GM23338 (cell line): ENCODE measurements around the gene AQP1. TPM values are rescaled to one million over a fixed set of nuclear protein-coding genes. Genes with fewer than 3 reads are reported as not detected.

Source experiments
- ATAC-seq: fragments of 200-7000 bp; cut with Tn5 transposase; 3 replicates; pipeline ENCODE4 v1.9.1; 2020
- DNase-seq: peaks from one replicate; pipeline ENCODE4 v3.0.0-alpha.2; 2015; ENCODE audit warnings: low spot score
- H2AFZ ChIP-seq: fragments of 200-600 bp; sonication (generic); 2 replicates; pipeline ENCODE4 v1.8.0; 2016; ENCODE audit warnings: antibody characterized with exemption, mild to moderate bottlenecking, moderate library complexity
- H3F3A ChIP-seq: fragments of 200-600 bp; sonication (generic); replicated peaks from 2 replicates; pipeline ENCODE4 v1.8.0; 2017; ENCODE audit warnings: antibody characterized with exemption, mixed run types, low read depth
- H3K27ac ChIP-seq: fragments of 200-600 bp; sonication (generic); 2 replicates; pipeline ENCODE4 v1.6.1; 2016; ENCODE audit warnings: low read depth
- H3K27me3 ChIP-seq: fragments of 200-600 bp; sonication (generic); 2 replicates; pipeline ENCODE4 v1.8.0; 2016; ENCODE audit warnings: mild to moderate bottlenecking, mixed run types, moderate library complexity; ENCODE audit not compliant: insufficient read depth
- H3K36me3 ChIP-seq: fragments of 200-600 bp; sonication (generic); 2 replicates; pipeline ENCODE4 v1.8.0; 2016; ENCODE audit warnings: mild to moderate bottlenecking; ENCODE audit not compliant: insufficient read depth
- H3K4me1 ChIP-seq: fragments of 200-600 bp; sonication (generic); 2 replicates; pipeline ENCODE4 v1.8.0; 2016; ENCODE audit warnings: mild to moderate bottlenecking, moderate library complexity; ENCODE audit not compliant: insufficient read depth
- H3K4me2 ChIP-seq: fragments of 200-600 bp; sonication (generic); 2 replicates; pipeline ENCODE4 v1.7.1; 2017; ENCODE audit warnings: mixed run types
- H3K4me3 ChIP-seq: fragments of 200-600 bp; sonication (generic); 2 replicates; pipeline ENCODE4 v1.6.1; 2016; ENCODE audit warnings: mixed run types
- H3K79me2 ChIP-seq: fragments of 200-600 bp; sonication (generic); replicated peaks from 2 replicates; pipeline ENCODE4 v1.8.0; 2017; ENCODE audit warnings: mild to moderate bottlenecking; ENCODE audit not compliant: insufficient read depth
- H3K9me2 ChIP-seq: fragments of 200-600 bp; sonication (generic); 2 replicates; pipeline ENCODE4 v1.8.0; 2017; ENCODE audit not compliant: insufficient read depth
- H4K20me1 ChIP-seq: fragments of 200-600 bp; sonication (generic); replicated peaks from 2 replicates; pipeline ENCODE4 v1.8.0; 2017; ENCODE audit warnings: mild to moderate bottlenecking; ENCODE audit not compliant: insufficient read depth
- H3K27ac Mint-ChIP-seq: 2 replicates; pipeline ENCODE4 v1.8.0; 2020; ENCODE audit warnings: inconsistent platforms, mild to moderate bottlenecking, moderate library complexity, mixed read lengths
- H3K27me3 Mint-ChIP-seq: 3 replicates; pipeline ENCODE4 v1.8.0; 2022; ENCODE audit warnings: low read depth, mild to moderate bottlenecking, moderate library complexity, mixed read lengths, inconsistent platforms; ENCODE audit not compliant: insufficient read depth, poor library complexity
- H3K36me3 Mint-ChIP-seq: 3 replicates; pipeline ENCODE4 v1.8.0; 2021; ENCODE audit warnings: low read depth, mild to moderate bottlenecking, inconsistent platforms, moderate library complexity, mixed read lengths
- H3K4me1 Mint-ChIP-seq: 3 replicates; pipeline ENCODE4 v1.8.0; 2020; ENCODE audit warnings: mild to moderate bottlenecking, inconsistent platforms, mixed read lengths
- H3K4me3 Mint-ChIP-seq: 3 replicates; pipeline ENCODE4 v1.8.0; 2021; ENCODE audit warnings: moderate library complexity, mild to moderate bottlenecking, inconsistent platforms, mixed read lengths
- H3K9me3 Mint-ChIP-seq: 3 replicates; pipeline ENCODE4 v1.8.0; 2020; ENCODE audit warnings: moderate library complexity, mild to moderate bottlenecking, inconsistent platforms, mixed read lengths
- CREB1 ChIP-seq: fragments of 250-450 bp; sonication (Bioruptor Pico); IDR thresholded peaks from 2 replicates; pipeline ENCODE4 v1.5.0; 2020; ENCODE audit warnings: low read depth, mild to moderate bottlenecking, moderate library complexity
- CTCF ChIP-seq, 2 experiments: fragments of 200-600 bp in 1 of 2; sonication (generic) in 1 of 2; conservative IDR thresholded peaks; 2 replicates each; pipeline versions ENCODE4 v1.5.1 to v1.6.1; 2016 to 2017; ENCODE audit warnings: antibody characterized with exemption in 2 of 2, low read depth in 2 of 2, mild to moderate bottlenecking in 2 of 2, moderate library complexity in 1 of 2
- ETS1 ChIP-seq: IDR thresholded peaks from 2 replicates; pipeline ENCODE4 v1.6.1; 2016; ENCODE audit warnings: antibody characterized with exemption
- EZH2 ChIP-seq: fragments of 200-600 bp; sonication (generic); IDR thresholded peaks from one replicate; pipeline ENCODE4 v1.8.0; 2017; ENCODE audit warnings: antibody characterized with exemption, mild to moderate bottlenecking, low read depth; ENCODE audit not compliant: unreplicated experiment
- EZH2phosphoT487 ChIP-seq: fragments of 200-600 bp; sonication (generic); IDR thresholded peaks from one replicate; pipeline ENCODE4 v1.8.1; 2018; ENCODE audit warnings: antibody characterized with exemption; ENCODE audit not compliant: unreplicated experiment
- JUNB ChIP-seq: IDR thresholded peaks from one replicate; pipeline ENCODE4 v1.6.1; 2016; ENCODE audit warnings: antibody characterized with exemption; ENCODE audit not compliant: unreplicated experiment
- NANOG ChIP-seq: IDR thresholded peaks from 2 replicates; pipeline ENCODE4 v1.6.1; 2016; ENCODE audit warnings: antibody characterized with exemption, borderline replicate concordance
- POLR2AphosphoS5 ChIP-seq: IDR thresholded peaks from 2 replicates; pipeline ENCODE4 v1.6.1; 2016; ENCODE audit warnings: antibody characterized with exemption, low read depth
- REST ChIP-seq: IDR thresholded peaks from one replicate; pipeline ENCODE4 v1.6.1; 2018; ENCODE audit warnings: antibody characterized with exemption; ENCODE audit not compliant: unreplicated experiment
- STAT1 ChIP-seq: IDR thresholded peaks from one replicate; pipeline ENCODE4 v1.6.1; 2016; ENCODE audit warnings: antibody characterized with exemption; ENCODE audit not compliant: unreplicated experiment
- ZNF114 ChIP-seq: fragments of 250-450 bp; sonication (Bioruptor Pico); IDR thresholded peaks from 2 replicates; pipeline ENCODE4 v1.5.0; 2020; ENCODE audit warnings: mild to moderate bottlenecking, moderate library complexity
- ZNF331 ChIP-seq: fragments of 250-450 bp; sonication (Bioruptor Pico); IDR thresholded peaks from 2 replicates; pipeline ENCODE4 v1.5.0; 2020; ENCODE audit warnings: low read depth, mild to moderate bottlenecking, moderate library complexity
- ZNF462 ChIP-seq: fragments of 250-450 bp; sonication (Bioruptor Pico); IDR thresholded peaks from 2 replicates; pipeline ENCODE4 v1.5.0; 2020; ENCODE audit warnings: mild to moderate bottlenecking, moderate library complexity
- polyA plus RNA-seq: library from polyadenylated mRNA; unstranded; fragments of >200 nt; fragmentation: Nextera tagmentation; extraction: Ambion mirVana; gene quantifications from 2 replicates; pipeline ENCODE4 v1.2.1, GENCODE V29; 2016
- total RNA-seq: library from RNA; depleted of rRNA; stranded (reverse); fragments of >200 nt; shearing (Covaris generic); gene quantifications from 2 replicates; pipeline ENCODE4 v1.2.3, GENCODE V29; 2014

AQP1 gene
- total and polyA plus RNA-seq, 2 experiments from 2014 or later: 0.28 TPM; not detected in 1

GRCh38 chr7:30970074-30970473 lies 58.4 kb downstream of the AQP1 start:
- no peaks in the 10 kb centered on the region for H4K20me1 ChIP-seq
- Mint-ChIP-seq H3K36me3 (no peaks in the 10 kb centered on the region), H3K4me1 (peaks cover 9% of the 10 kb centered on the region), H3K27ac (no peak overlapping the region), H3K4me3 (no peak overlapping the region), H3K9me3 (no peaks in the 10 kb centered on the region), H3K27me3 (peaks cover 16% of the 10 kb centered on the region)
- H2AFZ ChIP-seq: no peak overlapping the region
- no peaks in the 10 kb centered on the region for H3K36me3 ChIP-seq
- H3K4me1 ChIP-seq: no peaks in the 10 kb centered on the region
- H3K4me2 ChIP-seq: no peak overlapping the region
- ATAC-seq: no peak
- H3K9me2 ChIP-seq: no peaks in the 10 kb centered on the region; the same call in 1 of the 2 replicates
- TF ChIP-seq EZH2phosphoT487: no peak
- TF ChIP-seq CTCF (conservative IDR thresholded peaks at IDR 0.05; ENCODE audit: low read depth in 2 of 2): no peak
- no peak for TF ChIP-seq ZNF331 (CRISPR knock-in tag)
- TF ChIP-seq JUNB: no peak
- no peak for TF ChIP-seq NANOG
- TF ChIP-seq CREB1 (CRISPR knock-in tag): no peak
- TF ChIP-seq ETS1: no peak
- no peak for TF ChIP-seq REST
- no peak for TF ChIP-seq EZH2
- no peak for TF ChIP-seq STAT1
- no peak for TF ChIP-seq ZNF114
- TF ChIP-seq ZNF462 (CRISPR knock-in tag): no peak
- no peak for TF ChIP-seq POLR2AphosphoS5
- no peaks in the 10 kb centered on the region for H3F3A ChIP-seq
- no peak for DNase-seq
- no peak overlapping the region for H3K27ac ChIP-seq
- no peaks in the 10 kb centered on the region for H3K79me2 ChIP-seq
- no peak overlapping the region for H3K4me3 ChIP-seq
- H3K27me3 ChIP-seq: no peaks in the 10 kb centered on the region
